HS-5 (cell line): Measurements from ENCODE around the gene SYT5.
"Not testable (repeated sequence)": the region's sequence is repeated elsewhere in the genome, so short reads cannot be mapped to it uniquely, and the experiment has no call there.

Experiments used
- DNase-seq: peaks from one replicate; pipeline ENCODE4 v3.0.0-alpha.2; 2012; ENCODE audit warnings: low read depth

The SYT5 gene

GRCh38 chr19:55171440-55171839 is 8.6 kb downstream of the SYT5 start:
- no peak for DNase-seq

- no peak for DNase-seq
Measured at GRCh38 chr19:55169136-55169535, 11.0 kb downstream of the SYT5 start.

GRCh38 chr19:55166530-55167268 is 13.4 kb downstream of the SYT5 start, which contains the start of gene DNAAF3:
DNAAF3 (minus strand) TSS chr19:55166613; CDS start chr19:55166413, 200 bp downstream.
- DNase-seq, result peak; percentile 88

GRCh38 chr19:55165952-55166529 is 14.0 kb downstream of the SYT5 start:
- no peak for DNase-seq

- DNase-seq, result no peak
Measured at GRCh38 chr19:55161571-55162322, 18.3 kb downstream of the SYT5 start.

GRCh38 chr19:55160986-55161365 is 19.1 kb downstream of the SYT5 start:
- DNase-seq, result no peak

GRCh38 chr19:55160128-55160985 is 19.7 kb downstream of the SYT5 start:
- DNase-seq, result no peak

GRCh38 chr19:55158848-55159749 is 21.0 kb downstream of the SYT5 start:
- no peak for DNase-seq

GRCh38 chr19:55158423-55158822 is 21.7 kb downstream of the SYT5 start:
- DNase-seq, result no peak

- no peak for DNase-seq
Measured at GRCh38 chr19:55157064-55157908, 22.8 kb downstream of the SYT5 start, which contains the start of gene TNNI3. TNNI3 (minus strand) TSS chr19:55157732; CDS start chr19:55157589, 143 bp downstream.

- no peak for DNase-seq
Measured at GRCh38 chr19:55156202-55157063, 23.7 kb downstream of the SYT5 start.

GRCh38 chr19:55155784-55156183 is 24.3 kb downstream of the SYT5 start:
- DNase-seq, result not testable (repeated sequence)

GRCh38 chr19:55153652-55154264 is 26.3 kb downstream of the SYT5 start:
- no peak for DNase-seq

GRCh38 chr19:55152017-55152416 is 28.1 kb downstream of the SYT5 start:
- no peak for DNase-seq

GRCh38 chr19:55149078-55150003 is 30.7 kb downstream of the SYT5 start, which contains the start of gene TNNT1:
TNNT1 (minus strand) TSS chr19:55149206; CDS start chr19:55147157, 2,049 bp downstream.
- DNase-seq, result no peak

- no peak for DNase-seq
Measured at GRCh38 chr19:55147545-55148251, 32.4 kb downstream of the SYT5 start.
